Measurements from ENCODE around the gene ATXN7. TPM values are rescaled to one million over a fixed set of nuclear protein-coding genes. Genes with fewer than 3 reads are reported as not detected.

Gene ATXN7
- polyA plus RNA-seq, 3 donors, result 5.2 to 8.4 (median 5.5) TPM

GRCh38 chr3:64022451-64023186 is 159.0 kb downstream of the ATXN7 start:
- H3K27ac ChIP-seq (ENCODE audit: low read depth, low read length), result no peak overlapping the region
- WGBS, 3 donors, result 10 to 18% (median 17%) methylated on average over 24 of the region's 24 CpGs

- 1 to 2% (median 2%) methylated on average over 59 of the region's 59 CpGs for WGBS, 3 donors
- no peak within 1 kb of the TSS for H3K27ac ChIP-seq (ENCODE audit: low read depth, low read length)
Observed at GRCh38 chr3:64023187-64023860, 159.7 kb downstream of the ATXN7 start, which contains the start of gene PSMD6. TSS of gene PSMD6 (minus strand) at chr3:64023494. CDS start at chr3:64023419, 75 bp downstream.

- no peak overlapping the region for H3K27ac ChIP-seq (ENCODE audit: low read depth, low read length)
- WGBS, 3 donors, result 54 to 76% (median 64%) methylated on average over 5 of the region's 5 CpGs
Observed at GRCh38 chr3:64023861-64024223, 160.2 kb downstream of the ATXN7 start.

- 74 to 94% (median 76%) methylated on average over 2 of the region's 2 CpGs for WGBS, 3 donors
- no peak overlapping the region for H3K27ac ChIP-seq (ENCODE audit: low read depth, low read length)
Observed at GRCh38 chr3:64026346-64026745, 162.7 kb downstream of the ATXN7 start.

GRCh38 chr3:64027658-64028057 is 164.0 kb downstream of the ATXN7 start:
- WGBS, 3 donors, result 77 to 82% (median 79%) methylated on average over 8 of the region's 8 CpGs
- no peak overlapping the region for H3K27ac ChIP-seq (ENCODE audit: low read depth, low read length)

GRCh38 chr3:64028754-64029153 is 165.1 kb downstream of the ATXN7 start:
- H3K27ac ChIP-seq (ENCODE audit: low read depth, low read length), result no peak overlapping the region
- 54 to 71% (median 63%) methylated on average over 3 of the region's 3 CpGs for WGBS, 3 donors

GRCh38 chr3:64029287-64029686 is 165.6 kb downstream of the ATXN7 start:
- 83 to 96% (median 90%) methylated on average over 4 of the region's 4 CpGs for WGBS, 3 donors
- no peak overlapping the region for H3K27ac ChIP-seq (ENCODE audit: low read depth, low read length)

- H3K27ac ChIP-seq (ENCODE audit: low read depth, low read length), result no peak overlapping the region
- 4 to 5% (median 4%) methylated on average over 16 of the region's 16 CpGs for WGBS, 3 donors
Observed at GRCh38 chr3:64030741-64031140, 167.1 kb downstream of the ATXN7 start.

- WGBS, 3 donors, result 73 to 84% (median 79%) methylated on average over 13 of the region's 13 CpGs
- no peak overlapping the region for H3K27ac ChIP-seq (ENCODE audit: low read depth, low read length)
Observed at GRCh38 chr3:64031540-64032508, 168.2 kb downstream of the ATXN7 start.

- no peak overlapping the region for H3K27ac ChIP-seq (ENCODE audit: low read depth, low read length)
- WGBS, 3 donors, result 76 to 92% (median 88%) methylated on average over 2 of the region's 2 CpGs
Observed at GRCh38 chr3:64033069-64033468, 169.4 kb downstream of the ATXN7 start.

- 97 to 98% (median 97%) methylated on average over 7 of the region's 7 CpGs for whole genome bisulfite sequencing, 3 donors
- H3K27ac ChIP-seq (ENCODE audit: low read depth, low read length), result no peak overlapping the region
Observed at GRCh38 chr3:64037084-64037483, 173.4 kb downstream of the ATXN7 start.

GRCh38 chr3:64038253-64038767 is 174.6 kb downstream of the ATXN7 start:
- no peak overlapping the region for H3K27ac ChIP-seq (ENCODE audit: low read depth, low read length)
- WGBS, 3 donors, result 42 to 51% (median 50%) methylated on average over 4 of the region's 4 CpGs

GRCh38 chr3:64039332-64039731 is 175.7 kb downstream of the ATXN7 start:
- 73 to 89% (median 81%) methylated on average over 4 of the region's 4 CpGs for WGBS, 3 donors
- H3K27ac ChIP-seq (ENCODE audit: low read depth, low read length), result no peak overlapping the region

- no peak overlapping the region for H3K27ac ChIP-seq (ENCODE audit: low read depth, low read length)
- 74 to 80% (median 74%) methylated on average over 5 of the region's 5 CpGs for WGBS, 3 donors
Observed at GRCh38 chr3:64039981-64040733, 176.5 kb downstream of the ATXN7 start.

- 48 to 70% (median 63%) methylated on average over 1 of the region's 1 CpG for WGBS, 3 donors
Observed at GRCh38 chr3:64042952-64043351, 179.3 kb downstream of the ATXN7 start.

GRCh38 chr3:64046592-64046991 is 182.9 kb downstream of the ATXN7 start:
- no peak overlapping the region for H3K27ac ChIP-seq (ENCODE audit: low read depth, low read length)
- 71 to 89% (median 88%) methylated on average over 3 of the region's 3 CpGs for WGBS, 3 donors

More at GRCh38 chr3:64042952-64043351, 179.3 kb downstream of the ATXN7 start:
- no peak overlapping the region for H3K27ac ChIP-seq (ENCODE audit: low read depth, low read length)

GRCh38 chr3:64046996-64047594 is 183.4 kb downstream of the ATXN7 start:
- H3K27ac ChIP-seq (ENCODE audit: low read depth, low read length), result no peak overlapping the region
- WGBS, 3 donors, result 42 to 64% (median 56%) methylated on average over 6 of the region's 6 CpGs
